SU-DHL-6 (cell line): ENCODE results near the gene GNG7.

Experiments used
- H2AFZ ChIP-seq: fragments of 200-600 bp; sonication (generic); 2 replicates; pipeline ENCODE4 v1.6.1; 2014; ENCODE audit warnings: low read depth, mild to moderate bottlenecking, moderate library complexity, mixed read lengths, antibody characterized with exemption, low read length; ENCODE audit not compliant: severe bottlenecking
- H3F3A ChIP-seq: fragments of 200-600 bp; shearing (Covaris generic); 2 replicates; pipeline ENCODE4 v1.6.0; 2016; ENCODE audit warnings: antibody characterized with exemption, mild to moderate bottlenecking; ENCODE audit not compliant: insufficient read depth
- H3K27ac ChIP-seq: fragments of 200-600 bp; sonication (generic); 2 replicates; pipeline ENCODE4 v1.5.1; 2016; ENCODE audit warnings: low read depth, mild to moderate bottlenecking, low read length, moderate library complexity, mixed read lengths
- H3K27me3 ChIP-seq: fragments of 200-600 bp; sonication (generic), shearing (Covaris generic); 2 replicates; pipeline ENCODE4 v1.6.0; 2014; ENCODE audit warnings: mild to moderate bottlenecking, low read length
- H3K36me3 ChIP-seq: fragments of 200-600 bp; sonication (generic); 2 replicates; pipeline ENCODE4 v1.6.1; 2014; ENCODE audit warnings: mild to moderate bottlenecking, low read length, mixed read lengths
- H3K4me2 ChIP-seq: fragments of 300-600, 200-600 bp; shearing (Covaris generic), sonication (generic); 2 replicates; pipeline ENCODE4 v1.6.0; 2014; ENCODE audit warnings: low read length, low read depth, mild to moderate bottlenecking; ENCODE audit not compliant: poor library complexity, severe bottlenecking
- H3K4me3 ChIP-seq: fragments of 200-600 bp; sonication (generic); 2 replicates; pipeline ENCODE4 v1.5.1; 2014; ENCODE audit warnings: antibody characterized with exemption, low read length, mild to moderate bottlenecking, mixed read lengths; ENCODE audit not compliant: insufficient read depth, poor library complexity, severe bottlenecking
- H3K79me2 ChIP-seq: fragments of 200-600 bp; sonication (generic); 2 replicates; pipeline ENCODE4 v1.6.1; 2014; ENCODE audit warnings: mild to moderate bottlenecking, low read length, moderate library complexity; ENCODE audit not compliant: insufficient read depth
- H3K9ac ChIP-seq: fragments of 200-600 bp; sonication (generic); 2 replicates; pipeline ENCODE4 v1.7.0; 2014; ENCODE audit warnings: mild to moderate bottlenecking, low read length
- H3K9me2 ChIP-seq: fragments of 200-600 bp; sonication (generic); replicated peaks from 2 replicates; pipeline ENCODE4 v1.6.1; 2014; ENCODE audit warnings: low read length; ENCODE audit not compliant: insufficient read depth
- H3K9me3 ChIP-seq: fragments of 200-600 bp; sonication (generic); 2 replicates; pipeline ENCODE4 v1.6.1; 2014; ENCODE audit warnings: low read length, mixed read lengths; ENCODE audit not compliant: insufficient read depth
- H4K20me1 ChIP-seq: fragments of 200-600 bp; sonication (generic); 2 replicates; pipeline ENCODE4 v1.6.1; 2014; ENCODE audit warnings: low read depth, mild to moderate bottlenecking, antibody characterized with exemption, low read length, moderate library complexity, mixed read lengths
- CTCF ChIP-seq: fragments of 200-600 bp; sonication (generic); IDR thresholded peaks from one replicate; pipeline ENCODE4 v1.5.1; 2017; ENCODE audit warnings: antibody characterized with exemption, mild to moderate bottlenecking, low read length, moderate library complexity; ENCODE audit not compliant: insufficient read depth, poor library complexity, severe bottlenecking
- EZH2phosphoT487 ChIP-seq: fragments of 200-600 bp; sonication (generic), shearing (Covaris generic); conservative IDR thresholded peaks from 2 replicates; pipeline ENCODE4 v1.6.1; 2018; ENCODE audit warnings: mild to moderate bottlenecking, antibody characterized with exemption, low read length, moderate library complexity, mixed read lengths

Gene GNG7

GRCh38 chr19:2685204-2685704, 17.2 kb downstream of the GNG7 start:
- H3K4me3 ChIP-seq = no peak overlapping the region
- no peak overlapping the region for H3K27ac ChIP-seq
- no peak overlapping the region for H3K4me2 ChIP-seq
- no peaks in the 10 kb centered on the region for H3K27me3 ChIP-seq
- H2AFZ ChIP-seq = no peak overlapping the region
- H3K36me3 ChIP-seq = no peaks in the 10 kb centered on the region
- no peaks in the 10 kb centered on the region for H3K9me3 ChIP-seq
- TF ChIP-seq CTCF (no peak), EZH2phosphoT487 (no peak)
- H3K79me2 ChIP-seq = no peaks in the 10 kb centered on the region
- H3K9ac ChIP-seq = no peak overlapping the region
- H4K20me1 ChIP-seq = no peaks in the 10 kb centered on the region
- H3F3A ChIP-seq = no peaks in the 10 kb centered on the region; the same call in 1 of the 2 replicates
- H3K9me2 ChIP-seq = no peaks in the 10 kb centered on the region

- H3F3A ChIP-seq = no peaks in the 10 kb centered on the region; the same call in 1 of the 2 replicates
Measured at GRCh38 chr19:2683430-2684003, 19.0 kb downstream of the GNG7 start.

GRCh38 chr19:2680808-2681207, 21.7 kb downstream of the GNG7 start:
- Histone ChIP-seq H3K9ac (no peak overlapping the region), H3K4me3 (peak overlapping the region; percentile 18), H3K27ac (peak overlapping the region; percentile 65), H3K27me3 (no peaks in the 10 kb centered on the region), H3K79me2 (no peaks in the 10 kb centered on the region), H3K4me2 (peak overlapping the region; percentile 41), H3K9me2 (no peaks in the 10 kb centered on the region), H3K9me3 (no peaks in the 10 kb centered on the region), H3K36me3 (no peaks in the 10 kb centered on the region), H2AFZ (no peak overlapping the region), H3F3A (no peaks in the 10 kb centered on the region; the same call in 1 of the 2 replicates), H4K20me1 (no peaks in the 10 kb centered on the region)
- no peak for TF ChIP-seq EZH2phosphoT487
- no peak for TF ChIP-seq CTCF

More at GRCh38 chr19:2683430-2684003, 19.0 kb downstream of the GNG7 start:
- Histone ChIP-seq H3K9me2 (no peaks in the 10 kb centered on the region), H3K9ac (no peak overlapping the region), H3K79me2 (no peaks in the 10 kb centered on the region), H3K9me3 (no peaks in the 10 kb centered on the region), H4K20me1 (no peaks in the 10 kb centered on the region), H2AFZ (no peak overlapping the region), H3K27me3 (no peaks in the 10 kb centered on the region), H3K36me3 (no peaks in the 10 kb centered on the region), H3K4me3 (no peak overlapping the region), H3K27ac (no peak overlapping the region), H3K4me2 (no peak overlapping the region)
- TF ChIP-seq EZH2phosphoT487 (no peak), CTCF (no peak)
